ENCODE measurements around the gene TASOR2. TPM values are rescaled to one million over a fixed set of nuclear protein-coding genes. Genes with fewer than 3 reads are reported as not detected.
A peak's percentile ranks its signal among the peaks of the same experiment; 100 is the strongest.

Gene TASOR2, protein sequence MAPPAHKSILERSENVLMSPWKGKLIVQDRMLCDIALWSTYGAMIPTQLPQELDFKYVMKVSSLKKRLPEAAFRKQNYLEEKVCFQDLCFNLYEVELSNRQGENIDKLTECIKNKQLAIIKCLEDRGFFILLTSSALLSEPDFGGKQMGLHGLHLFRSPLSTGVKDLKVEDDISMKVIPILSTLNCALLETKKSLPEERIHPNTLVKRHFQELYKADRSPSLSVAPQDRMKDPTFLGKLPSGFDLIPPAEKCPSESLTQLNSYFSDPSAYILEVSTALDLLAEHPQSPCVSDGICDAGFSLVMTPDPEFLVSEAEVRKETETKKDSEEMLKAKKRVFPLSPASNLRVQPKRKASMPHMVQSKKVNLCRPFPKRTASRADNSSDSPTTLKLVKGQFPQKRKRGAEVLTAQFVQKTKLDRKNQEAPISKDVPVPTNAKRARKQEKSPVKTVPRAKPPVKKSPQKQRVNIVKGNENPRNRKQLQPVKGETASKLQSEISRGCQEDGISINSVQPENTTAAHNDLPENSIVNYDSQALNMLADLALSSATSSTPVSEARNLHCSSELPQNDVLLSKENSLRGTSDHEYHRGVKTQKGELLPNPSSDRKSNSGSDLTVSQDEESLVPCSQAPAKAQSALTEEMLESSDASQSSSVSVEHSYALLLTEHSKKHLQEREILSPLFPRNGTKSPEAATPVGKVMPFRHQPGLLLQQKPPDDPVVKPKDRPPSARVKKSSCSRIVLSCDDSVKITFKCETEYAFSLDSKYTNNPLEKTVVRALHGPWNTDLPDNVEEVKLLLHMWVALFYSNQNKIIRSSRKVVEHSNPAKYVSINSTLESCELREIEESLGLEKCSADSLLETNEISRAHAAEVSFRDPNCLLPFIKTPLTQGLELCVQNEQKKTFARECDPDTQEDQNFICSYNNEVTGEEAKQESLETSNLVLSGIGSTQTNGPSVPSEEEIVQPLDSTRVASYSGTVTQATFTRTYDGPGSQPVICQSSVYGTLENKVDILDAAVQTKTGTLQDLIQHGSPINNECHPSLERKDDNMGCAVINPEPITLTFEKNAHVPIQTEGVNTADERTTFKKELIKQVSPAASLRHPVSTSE (N-terminal part only)
- 68.4 and 110 TPM in 2 replicates for total RNA-seq

DNA sequence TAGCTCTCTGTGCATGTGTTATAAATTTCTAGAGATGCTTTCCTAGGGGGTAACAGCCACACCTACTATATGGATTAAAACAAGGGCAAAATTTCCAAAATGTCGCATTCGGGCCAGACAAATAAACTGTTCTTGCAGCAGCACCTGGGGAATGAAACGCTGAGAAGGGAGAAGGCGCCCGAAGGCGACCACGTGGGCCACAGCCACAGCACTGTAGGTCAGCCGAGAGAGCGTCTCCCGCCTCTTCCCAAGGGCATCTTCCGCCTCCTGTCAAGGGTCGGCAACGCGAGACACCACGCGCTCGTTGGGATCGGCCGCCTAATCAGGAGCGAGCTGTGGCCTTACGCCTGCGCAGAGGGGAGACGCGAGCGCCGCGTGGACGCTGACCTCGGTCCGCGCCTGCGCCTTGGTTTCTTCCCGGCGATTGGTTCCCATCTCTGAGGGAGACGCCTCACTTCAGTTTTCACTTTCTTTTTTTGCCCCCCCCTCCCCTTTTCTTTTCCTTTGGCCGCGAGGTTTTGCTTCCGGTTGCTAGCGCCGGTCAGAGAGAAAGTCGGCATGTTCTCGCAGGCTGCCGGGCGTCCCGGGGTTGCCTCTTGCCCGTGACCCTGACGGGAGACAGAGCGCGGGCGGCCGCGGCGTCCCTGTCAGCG lies at the start of gene TASOR2:
TASOR2 (plus strand) TSS at position 521 of the 653 bp plus-strand sequence. CDS start 35,805 bp downstream, outside the sequence.
- peak; percentile 90 for DNase-seq (ENCODE audit: low read depth)

DNA sequence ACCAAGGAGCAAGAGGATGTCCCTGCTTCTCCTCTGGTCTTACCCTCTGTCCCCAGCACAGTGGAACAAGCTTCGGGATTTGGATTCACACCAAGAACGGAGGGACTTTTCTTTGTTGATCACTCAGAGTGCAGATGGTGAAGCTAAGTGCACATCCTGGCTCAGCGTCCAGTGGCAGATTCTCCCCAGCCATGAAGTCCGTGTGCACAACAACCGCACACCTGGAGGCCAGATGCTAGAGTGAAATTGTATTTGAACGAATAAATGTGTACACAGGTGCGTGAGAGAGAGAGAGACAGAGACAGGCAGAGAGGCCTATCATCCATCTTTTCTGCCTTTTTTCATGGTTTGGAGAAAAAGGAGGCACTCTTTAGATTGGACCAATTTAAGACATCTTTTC lies 49.7 kb upstream of the TASOR2 start:
- no peak for DNase-seq (ENCODE audit: low read depth)

DNA sequence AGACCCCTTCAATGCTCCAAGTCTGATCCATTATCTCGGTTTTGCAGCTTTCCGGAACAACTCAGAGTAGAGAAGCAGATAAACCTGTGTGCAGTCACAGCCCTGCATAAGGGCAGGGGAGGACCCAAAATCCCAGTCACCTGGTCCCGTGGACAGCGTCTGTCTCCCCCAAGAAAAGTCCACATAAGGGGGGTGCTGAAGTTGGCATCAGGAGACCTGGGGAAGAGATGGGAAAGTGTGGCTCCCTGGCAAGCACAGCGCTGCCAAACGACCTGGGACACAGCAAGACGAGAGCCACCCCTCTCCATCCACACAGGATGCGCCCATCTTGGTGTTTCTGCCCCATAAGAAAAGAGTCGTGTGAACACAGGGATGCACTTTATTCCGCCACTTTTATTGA lies 46.1 kb upstream of the TASOR2 start:
- no peak for DNase-seq (ENCODE audit: low read depth)

DNA sequence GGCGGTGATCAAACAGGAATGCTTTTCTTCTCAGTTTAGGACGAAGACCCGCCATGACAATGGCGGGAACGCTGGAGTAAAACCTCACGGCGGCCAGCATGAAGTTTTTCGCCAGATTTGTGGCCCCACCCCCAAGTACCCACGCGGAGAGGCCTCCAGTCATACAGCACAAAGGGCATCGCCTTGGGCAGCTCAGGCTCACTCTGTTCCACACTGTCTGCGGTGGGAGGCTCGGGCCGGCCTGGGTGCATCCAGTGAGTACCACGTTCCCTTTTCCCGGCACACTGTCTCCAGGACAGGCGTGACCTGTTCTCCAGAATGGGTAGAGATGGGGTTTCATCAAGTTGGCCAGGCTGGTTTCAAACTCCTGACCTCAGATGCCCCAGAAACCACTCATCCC lies 45.6 kb upstream of the TASOR2 start:
- DNase-seq (ENCODE audit: low read depth), result no peak

DNA sequence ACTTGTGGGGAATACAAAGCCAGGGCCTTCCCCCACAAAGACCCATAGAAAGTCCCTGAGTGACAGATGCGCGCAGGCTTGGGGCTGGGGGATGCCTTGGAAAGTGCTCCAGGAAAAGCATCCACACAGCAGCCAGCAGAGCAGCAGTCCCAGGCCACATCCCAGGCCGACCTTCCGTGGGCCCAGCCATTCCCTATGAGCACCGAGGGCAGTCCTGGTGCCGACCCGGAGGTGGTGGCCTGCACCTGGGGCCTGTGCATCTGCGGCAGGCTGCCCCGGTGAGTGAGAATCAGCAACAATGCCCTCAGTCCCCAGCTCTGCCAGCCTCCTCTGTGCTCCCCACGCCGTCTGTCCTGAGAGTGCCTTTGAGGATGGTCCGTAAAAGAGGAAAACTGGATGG lies 44.6 kb upstream of the TASOR2 start:
- DNase-seq (ENCODE audit: low read depth), result no peak

DNA sequence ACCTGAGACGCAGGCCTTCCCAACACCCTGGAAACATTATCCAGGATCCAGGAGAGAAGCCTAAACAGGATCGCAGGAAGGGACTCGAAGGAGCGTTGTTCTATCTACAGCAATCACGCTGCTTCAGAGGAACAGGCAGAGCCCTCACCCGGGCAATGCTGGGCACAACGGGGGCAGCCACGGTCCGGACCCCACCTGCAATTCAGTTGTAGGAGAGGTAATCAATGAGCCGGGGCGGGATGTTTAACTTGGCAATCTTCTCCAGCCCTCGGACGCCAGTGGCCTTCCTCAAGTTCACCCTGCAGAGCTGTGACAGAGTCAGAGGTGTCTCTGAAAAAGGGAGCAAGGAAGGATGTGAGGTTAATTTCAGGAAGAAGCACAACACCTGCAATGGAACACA lies 44.1 kb upstream of the TASOR2 start:
- no peak for DNase-seq (ENCODE audit: low read depth)

DNA sequence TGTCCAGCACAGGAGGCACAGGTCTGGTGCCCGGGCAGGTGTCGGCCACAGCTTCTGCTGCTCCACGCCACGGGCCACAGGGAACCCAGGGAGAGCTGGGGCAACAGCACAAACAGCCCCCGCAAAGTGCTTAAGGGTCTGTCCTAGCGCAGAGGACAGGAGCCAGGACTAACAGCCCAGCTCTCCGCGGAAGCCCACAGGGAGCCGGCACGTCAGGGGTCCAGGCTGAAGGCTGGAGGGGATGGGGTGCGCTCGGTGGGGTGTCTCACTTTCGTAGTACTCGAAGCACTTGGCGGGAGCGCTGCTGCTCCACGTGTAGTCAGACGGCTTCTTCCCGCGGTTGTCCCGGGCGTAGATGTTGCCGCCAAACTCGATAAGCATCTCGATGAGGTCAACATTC lies 43.1 kb upstream of the TASOR2 start:
- DNase-seq (ENCODE audit: low read depth), result no peak

DNA sequence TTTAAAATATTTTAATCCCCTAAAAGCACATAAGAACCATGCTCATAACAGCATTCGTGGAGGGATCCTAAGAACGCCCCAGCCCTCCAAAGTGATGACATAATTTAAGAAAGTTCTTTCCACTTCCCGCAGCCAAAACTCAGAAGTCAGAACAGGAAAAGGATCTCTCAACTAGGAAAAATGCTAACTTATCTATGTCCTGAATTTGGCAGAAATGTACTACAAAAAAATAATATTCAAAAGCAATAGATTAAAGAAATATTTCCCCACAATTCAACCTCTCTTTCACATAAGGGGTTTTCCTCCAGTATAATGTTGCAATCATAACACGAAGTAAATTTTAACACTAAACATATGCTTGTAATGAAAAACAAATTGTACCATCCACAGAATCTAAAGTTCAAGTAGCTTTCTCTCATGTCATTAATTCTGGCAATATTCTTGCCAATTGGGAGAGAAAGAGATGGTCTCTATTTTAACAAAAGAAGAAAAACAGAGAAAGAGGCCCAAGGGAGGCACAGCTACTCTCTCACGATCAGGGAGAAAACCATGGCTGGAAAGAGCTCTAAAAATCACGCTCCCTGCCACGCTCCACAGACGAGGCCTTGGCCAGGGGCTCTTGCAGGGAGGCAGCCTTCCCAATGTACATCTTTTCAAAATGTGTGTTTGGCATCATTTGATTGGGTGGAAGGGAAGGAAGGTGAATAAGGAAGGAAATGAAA lies 41.1 kb upstream of the TASOR2 start:
- no peak for DNase-seq (ENCODE audit: low read depth)

DNA sequence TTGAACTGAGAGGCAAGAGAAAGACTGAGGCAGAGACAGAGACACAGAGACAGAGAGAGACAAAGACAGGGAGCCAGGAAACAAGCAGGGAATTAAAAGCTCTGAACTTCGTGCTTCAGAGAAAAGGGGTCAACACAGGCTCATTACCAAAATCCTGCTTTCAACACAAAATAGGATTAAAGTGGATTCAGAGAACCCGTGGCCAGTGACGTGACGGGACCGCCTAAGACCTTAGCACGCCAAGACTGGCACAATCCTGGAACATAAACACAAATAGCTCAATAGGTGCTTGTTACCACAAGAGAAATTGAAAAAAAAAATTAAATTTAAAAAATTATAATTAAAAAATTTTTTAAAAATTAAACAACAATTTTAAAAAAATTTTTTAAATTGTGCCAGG lies 39.7 kb upstream of the TASOR2 start:
- no peak for DNase-seq (ENCODE audit: low read depth)

DNA sequence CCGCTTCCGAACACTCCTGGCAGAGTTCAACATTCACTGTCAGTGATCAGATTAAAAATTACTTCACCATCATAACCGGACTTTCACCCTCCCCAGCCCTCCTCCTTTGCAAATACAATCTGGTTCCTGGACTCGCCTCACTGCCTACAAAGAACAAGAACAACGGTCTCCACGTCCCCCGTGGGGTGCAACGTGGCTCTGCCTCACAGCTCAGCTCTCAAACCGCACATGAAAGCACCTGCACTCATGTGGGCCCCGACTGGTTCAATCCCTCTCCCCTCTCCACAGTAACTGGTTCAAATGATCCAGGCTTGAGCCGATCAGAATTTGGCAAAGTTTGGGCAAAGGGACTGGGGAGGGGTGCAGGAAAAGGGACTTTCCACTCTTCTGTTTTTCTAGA lies 39.3 kb upstream of the TASOR2 start:
- DNase-seq (ENCODE audit: low read depth), result peak; percentile 15

DNA sequence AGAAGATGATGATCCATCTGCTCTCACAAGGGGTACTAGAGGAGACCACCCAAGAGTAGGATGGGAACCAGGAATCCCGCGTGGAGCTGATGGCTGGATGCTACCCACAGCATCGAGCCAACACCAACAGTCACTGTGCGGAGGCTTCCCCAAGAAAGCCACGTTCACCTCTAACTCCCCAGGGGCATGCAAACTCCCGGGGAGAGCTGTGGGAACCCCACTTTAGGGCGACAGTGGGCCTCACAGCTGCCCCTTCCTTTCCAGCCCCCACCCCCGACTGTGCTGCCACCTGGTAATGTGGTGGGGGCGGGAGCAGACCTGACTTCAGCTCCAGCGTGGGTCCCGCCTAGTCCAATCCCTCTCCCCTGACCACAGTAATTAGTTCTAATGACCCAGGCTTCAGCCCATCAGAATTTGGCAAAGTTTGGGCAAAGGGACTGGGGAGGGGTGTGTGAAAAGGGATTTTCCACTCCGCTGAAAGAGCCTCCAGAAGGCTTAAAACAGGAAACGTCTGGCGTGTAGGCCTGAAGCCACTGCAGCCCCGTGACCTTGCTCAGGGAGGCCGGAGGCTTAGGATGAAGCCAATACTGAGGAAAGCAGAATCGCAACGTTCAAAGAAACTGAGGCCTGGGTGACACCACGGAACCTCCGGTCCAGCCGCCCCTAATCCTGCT lies 38.6 kb upstream of the TASOR2 start:
- DNase-seq (ENCODE audit: low read depth), result no peak

DNA sequence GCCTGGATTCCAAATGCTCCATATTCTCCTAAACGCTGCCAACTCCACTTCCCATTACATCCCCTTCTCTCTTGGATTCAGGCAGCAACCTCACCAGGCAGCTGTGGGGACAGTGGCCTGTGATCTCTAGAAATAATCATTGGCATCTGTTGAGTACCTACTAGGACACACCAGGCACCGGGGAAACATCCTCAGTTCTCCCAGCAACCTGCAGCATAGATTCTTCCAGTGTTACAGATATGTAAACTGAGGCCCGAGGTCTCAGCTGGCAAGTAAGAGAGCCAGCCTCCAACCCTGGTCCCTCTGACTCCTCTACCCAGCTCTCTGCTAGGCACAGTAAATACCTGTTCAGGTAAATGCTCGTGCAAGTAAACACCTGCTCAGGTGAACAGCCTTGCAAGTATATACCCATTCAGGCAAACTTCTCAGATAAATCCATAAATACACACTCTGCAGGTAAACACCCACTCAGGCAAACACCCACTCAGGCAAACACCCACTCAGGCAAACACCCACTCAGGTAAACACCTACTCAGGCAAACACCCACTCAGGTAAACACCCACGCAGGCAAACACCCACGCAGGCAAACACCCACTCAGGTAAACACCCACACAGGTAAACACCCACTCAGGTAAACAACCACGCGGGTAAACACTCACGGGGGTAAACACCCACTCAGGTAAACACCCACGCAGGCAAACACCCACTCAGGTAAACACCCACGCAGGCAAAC lies 37.0 kb upstream of the TASOR2 start:
- DNase-seq (ENCODE audit: low read depth), result no peak

DNA sequence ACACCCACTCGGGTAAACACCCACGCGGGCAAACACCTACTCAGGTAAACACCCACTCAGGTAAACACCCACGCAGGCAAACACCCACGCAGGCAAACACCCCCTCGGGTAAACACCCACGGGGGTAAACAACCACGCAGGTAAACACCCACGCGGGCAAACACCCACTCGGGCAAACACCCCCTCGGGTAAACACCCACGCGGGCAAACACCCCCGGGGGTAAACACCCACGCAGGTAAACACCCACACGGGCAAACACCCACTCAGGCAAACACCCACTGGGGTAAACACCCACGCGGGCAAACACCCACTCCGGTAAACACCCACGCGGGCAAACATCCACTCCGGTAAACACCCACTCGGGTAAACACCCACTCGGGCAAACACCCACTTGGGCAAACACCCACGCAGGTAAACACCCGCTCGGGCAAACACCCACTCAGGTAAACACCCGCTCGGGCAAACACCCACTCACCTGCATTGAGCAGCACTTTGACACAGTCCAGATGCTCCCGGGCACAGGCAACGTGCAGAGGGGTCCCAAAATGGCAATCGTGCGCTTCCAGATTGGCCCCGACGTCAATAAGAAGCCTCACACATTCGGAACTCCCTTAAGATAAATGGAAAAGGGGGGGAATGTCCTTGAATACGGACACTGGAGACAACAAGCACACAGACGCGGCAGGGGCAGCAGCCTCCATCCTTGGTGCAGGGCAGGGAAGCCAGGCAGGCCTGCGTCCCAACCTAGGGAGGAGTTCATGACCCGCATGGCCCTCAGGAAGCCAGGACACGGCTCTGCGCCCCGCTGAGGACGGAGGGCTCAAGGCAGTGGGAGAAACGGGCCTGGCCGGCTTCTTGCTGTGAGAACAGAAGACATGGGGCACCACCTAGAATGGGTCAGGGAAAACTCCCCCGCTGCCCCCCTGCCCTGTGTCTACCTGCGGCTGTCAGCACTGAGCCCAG lies 35.9 kb upstream of the TASOR2 start:
- no peak for DNase-seq (ENCODE audit: low read depth)

DNA sequence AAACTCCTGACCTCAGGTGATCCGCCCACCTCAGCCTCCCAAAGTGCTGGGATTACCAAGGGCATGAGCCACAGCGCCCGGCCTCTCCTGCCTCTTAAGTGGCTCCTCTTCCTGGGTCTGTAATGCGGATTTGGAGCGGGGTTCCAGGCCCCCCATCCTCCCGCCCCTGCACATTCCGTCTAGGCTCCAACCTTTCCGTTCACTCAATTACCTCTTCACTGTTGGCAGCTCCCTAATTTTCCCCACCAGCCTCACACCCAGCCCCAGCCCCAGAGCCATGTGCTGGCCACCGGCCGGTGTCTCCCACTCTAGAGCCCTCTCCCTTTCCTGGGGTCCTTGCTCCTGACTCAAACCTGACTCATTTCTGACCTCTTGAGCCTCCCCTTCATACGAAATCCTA lies 34.9 kb upstream of the TASOR2 start:
- no peak for DNase-seq (ENCODE audit: low read depth)

DNA sequence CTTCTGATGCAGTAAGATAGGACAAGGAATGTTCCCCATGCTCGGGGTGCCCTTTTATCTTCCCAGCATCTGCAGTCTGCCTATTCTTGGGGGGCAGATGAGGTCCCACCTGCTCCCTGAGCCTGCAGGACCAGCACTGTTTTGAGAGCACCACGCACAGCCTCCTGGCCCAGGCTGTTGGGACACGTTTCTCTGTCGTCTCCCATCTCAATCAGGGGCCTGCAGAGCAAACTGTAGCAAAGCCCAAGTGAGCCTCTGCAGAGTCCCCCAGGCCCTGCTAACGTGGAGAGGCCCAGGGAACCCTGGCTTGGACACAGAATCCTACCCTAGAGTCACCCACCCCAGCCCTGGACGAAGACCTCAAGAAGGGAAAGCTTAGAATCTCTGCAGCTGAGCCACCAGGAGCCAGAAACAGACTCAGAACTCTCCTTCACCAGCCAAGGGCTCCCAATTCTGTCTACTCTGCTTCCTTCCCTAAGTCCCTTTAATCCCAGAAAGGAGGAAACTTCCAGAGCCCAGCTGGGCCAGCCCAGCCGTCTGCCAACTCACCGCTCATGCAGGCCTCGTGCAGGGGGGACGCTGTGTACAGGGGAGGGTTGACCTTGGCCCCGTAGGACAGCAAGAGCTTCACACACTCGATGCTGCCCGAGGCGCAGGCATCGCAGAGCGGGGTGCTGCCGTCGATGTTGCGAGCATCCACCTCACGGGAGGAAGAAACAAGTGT lies 33.8 kb upstream of the TASOR2 start:
- DNase-seq (ENCODE audit: low read depth), result no peak

DNA sequence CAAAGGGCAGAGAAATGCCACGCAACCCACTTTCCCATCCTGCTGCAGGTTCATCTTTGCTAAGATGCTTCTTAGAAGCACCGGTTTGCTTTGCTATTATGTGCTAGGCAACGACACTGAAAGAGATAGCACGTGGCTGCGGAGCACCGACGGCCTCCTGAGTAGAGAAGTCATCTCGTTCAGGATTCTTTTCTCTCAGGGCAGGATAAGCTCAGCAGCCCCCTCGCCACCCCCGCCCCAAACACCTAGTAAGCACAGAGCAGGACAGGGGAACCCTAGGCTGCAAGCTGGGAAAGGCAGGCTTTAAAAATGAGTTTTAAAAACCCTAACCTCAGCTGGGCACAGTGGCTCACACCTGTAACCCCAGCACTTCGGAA lies 33.3 kb upstream of the TASOR2 start:
- no peak for DNase-seq (ENCODE audit: low read depth)

DNA sequence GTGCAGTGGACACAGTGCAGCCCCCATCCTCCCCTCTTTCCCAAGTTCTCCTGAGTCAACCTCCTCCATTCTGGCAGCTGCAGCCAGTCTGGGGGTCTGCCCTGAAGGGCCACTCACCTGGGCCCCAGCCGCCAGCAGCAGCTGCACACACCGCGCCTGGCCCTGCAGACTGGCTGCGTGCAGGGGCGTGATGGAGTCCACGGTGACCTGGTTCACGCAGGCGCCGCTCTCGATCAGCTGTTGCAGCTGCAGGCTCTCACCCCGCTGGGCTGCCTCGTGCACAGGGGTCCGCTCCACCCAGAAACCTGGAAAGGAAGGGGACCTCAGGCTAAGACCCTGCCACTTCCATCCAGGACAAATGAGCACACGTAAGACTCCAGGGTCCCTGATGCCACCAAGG lies 31.9 kb upstream of the TASOR2 start:
- no peak for DNase-seq (ENCODE audit: low read depth)

DNA sequence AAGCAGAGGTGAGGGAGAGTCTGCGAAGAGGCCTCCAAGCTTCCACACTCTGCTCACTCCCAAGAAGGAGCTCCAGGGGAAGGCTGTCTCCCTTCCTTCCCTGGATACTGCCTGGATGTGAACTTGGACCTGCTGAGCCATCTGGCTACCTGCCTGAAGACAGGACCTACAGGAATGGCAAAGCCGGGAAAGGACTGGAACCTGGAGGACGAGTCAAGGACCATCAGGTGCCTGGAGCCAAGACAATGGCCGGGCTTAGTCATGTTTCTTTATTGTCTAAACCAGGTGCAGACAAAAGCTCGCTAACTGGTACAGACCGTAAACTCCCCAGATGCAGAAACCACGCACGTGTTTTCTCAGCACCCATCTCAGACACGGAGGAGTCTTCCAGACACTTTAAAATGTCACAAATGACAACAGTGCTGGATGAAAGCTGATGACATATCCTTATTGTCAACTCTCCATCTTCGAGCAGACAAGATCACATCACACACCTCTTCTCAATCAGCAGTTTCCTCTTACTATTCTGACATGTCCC lies 30.4 kb upstream of the TASOR2 start:
- DNase-seq (ENCODE audit: low read depth), result no peak
